B cell (primary cell): ENCODE measurements around the gene RIN3.

Experiments used
- EZH2 ChIP-seq: IDR thresholded peaks from 2 replicates; pipeline ENCODE4 v1.6.1; 2012; ENCODE audit warnings: borderline replicate concordance, low read depth, mild to moderate bottlenecking, moderate library complexity, low read length; ENCODE audit not compliant: insufficient read depth, poor library complexity, severe bottlenecking
- TF ChIP-seq, protein P1 (sequence below): fragments of 200-600 bp; IDR thresholded peaks from one replicate; pipeline ENCODE4 v1.8.0; 2022; ENCODE audit warnings: antibody characterized with exemption, mild to moderate bottlenecking

- TF ChIP-seq, protein P1, sequence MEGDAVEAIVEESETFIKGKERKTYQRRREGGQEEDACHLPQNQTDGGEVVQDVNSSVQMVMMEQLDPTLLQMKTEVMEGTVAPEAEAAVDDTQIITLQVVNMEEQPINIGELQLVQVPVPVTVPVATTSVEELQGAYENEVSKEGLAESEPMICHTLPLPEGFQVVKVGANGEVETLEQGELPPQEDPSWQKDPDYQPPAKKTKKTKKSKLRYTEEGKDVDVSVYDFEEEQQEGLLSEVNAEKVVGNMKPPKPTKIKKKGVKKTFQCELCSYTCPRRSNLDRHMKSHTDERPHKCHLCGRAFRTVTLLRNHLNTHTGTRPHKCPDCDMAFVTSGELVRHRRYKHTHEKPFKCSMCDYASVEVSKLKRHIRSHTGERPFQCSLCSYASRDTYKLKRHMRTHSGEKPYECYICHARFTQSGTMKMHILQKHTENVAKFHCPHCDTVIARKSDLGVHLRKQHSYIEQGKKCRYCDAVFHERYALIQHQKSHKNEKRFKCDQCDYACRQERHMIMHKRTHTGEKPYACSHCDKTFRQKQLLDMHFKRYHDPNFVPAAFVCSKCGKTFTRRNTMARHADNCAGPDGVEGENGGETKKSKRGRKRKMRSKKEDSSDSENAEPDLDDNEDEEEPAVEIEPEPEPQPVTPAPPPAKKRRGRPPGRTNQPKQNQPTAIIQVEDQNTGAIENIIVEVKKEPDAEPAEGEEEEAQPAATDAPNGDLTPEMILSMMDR: no peak
- no peak for TF ChIP-seq EZH2
Observed at GRCh38 chr14:92563765-92564285, 50.2 kb downstream of the RIN3 start.
